ENCODE data around the gene RHOT1.
"Not testable (repeated sequence)": the region's sequence is repeated elsewhere in the genome, so short reads cannot be mapped to it uniquely, and the experiment has no call there.

The RHOT1 gene

GRCh38 chr17:32159586-32160438, 17.5 kb downstream of the RHOT1 start:
- DNase-seq (ENCODE audit: low read depth, low spot score) = no peak

DNA sequence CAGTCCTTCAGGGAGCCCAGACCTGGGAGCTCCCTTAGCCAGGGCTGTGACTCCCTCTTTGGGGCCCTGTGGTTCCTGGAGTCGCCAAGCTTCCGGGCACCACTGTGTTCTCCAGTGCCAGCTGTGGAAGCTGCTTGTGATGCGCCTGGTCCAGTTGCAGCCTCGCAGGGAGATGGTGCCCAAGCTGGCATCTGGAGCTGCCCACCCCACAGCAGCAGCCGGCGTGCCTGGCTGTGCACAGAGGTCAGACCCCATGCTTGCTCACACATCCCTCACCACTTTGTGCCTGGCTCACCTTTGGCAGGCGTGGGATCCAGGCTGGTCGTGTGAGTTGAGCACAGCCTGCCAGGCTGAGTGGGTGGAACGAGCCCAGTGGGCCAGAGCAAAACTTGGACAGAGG, 18.2 kb downstream of the RHOT1 start:
- no peak for DNase-seq (ENCODE audit: low read depth, low spot score)

DNA sequence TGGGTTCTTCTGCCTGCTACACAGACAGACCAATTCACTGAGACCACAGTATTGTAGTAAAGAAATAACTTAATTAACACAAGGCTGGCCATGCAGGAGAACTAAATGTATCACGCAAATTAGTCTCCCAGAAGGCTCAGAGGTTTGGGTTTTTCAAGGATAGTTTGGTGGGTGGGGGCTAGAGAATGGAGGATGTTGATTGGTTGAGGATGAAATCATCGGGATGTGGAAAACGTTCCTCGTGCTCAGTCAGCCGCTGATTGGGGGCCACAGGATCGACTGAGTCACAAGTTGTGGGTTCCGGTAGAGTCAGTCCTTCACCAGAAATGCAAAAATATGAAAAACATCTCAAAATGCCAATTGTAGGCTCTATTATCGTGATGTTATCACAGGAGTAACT, 18.7 kb downstream of the RHOT1 start:
- no peak for DNase-seq (ENCODE audit: low read depth, low spot score)

DNA sequence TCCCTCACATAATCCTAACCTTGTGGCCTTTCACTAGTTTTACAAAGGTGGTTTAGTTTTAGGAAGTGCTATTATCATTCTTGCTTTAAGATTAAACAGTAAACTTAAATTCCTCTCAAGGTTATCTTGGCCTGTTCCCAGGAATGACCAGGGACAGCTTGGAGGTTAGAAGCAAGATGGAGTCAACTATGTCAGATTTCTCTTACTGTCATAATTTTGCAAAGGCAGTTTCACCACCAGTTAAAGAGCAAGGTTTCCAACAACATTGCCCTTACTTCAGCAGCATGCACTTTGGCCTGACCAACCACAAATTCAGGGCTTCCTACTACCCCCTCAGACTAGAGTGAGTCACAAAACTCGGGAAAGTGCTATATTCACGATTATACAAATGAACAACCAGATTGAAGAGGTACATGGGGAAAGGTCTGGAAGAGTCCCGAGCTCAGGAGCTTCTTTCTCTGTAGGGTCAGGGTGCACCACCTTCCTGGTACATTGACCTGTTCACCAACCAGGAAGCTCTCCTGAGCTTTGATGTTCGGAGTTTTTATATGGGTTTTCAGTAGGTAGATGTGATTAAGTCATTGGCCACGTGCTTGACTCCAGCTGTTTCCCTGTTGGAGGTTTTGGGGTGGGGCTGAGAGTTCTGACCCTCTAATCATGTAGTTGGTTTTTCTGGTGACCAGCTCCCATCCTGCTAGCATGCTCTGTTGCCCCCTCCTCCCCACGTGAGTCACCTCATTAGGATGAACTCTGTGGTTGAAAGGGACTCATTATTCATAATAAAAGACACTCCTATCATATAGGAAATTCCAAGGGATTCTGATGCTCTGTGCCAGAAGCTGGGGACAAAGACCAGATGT, 19.4 kb downstream of the RHOT1 start:
- no peak for DNase-seq (ENCODE audit: low read depth, low spot score)

DNA sequence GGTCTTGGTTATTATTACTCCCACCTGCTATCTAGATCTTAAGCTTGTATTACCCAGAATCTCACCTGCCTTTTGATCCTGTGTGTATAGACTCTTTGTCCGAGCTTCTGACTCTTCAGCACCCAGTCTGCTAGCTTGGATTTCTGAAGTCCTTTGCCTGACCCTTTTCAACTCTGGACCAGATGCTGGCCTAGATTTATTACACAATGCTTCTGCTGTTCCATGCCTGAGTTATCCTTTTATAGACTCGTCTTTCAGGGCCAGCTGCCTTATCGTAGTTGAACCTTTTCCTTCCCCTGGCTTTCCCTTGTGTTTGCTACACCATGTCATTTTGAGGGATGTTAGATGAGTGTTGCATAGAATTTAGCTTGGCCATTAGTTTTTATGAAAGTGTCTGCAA, 32.6 kb downstream of the RHOT1 start:
- no peak for DNase-seq (ENCODE audit: low read depth, low spot score)

DNA sequence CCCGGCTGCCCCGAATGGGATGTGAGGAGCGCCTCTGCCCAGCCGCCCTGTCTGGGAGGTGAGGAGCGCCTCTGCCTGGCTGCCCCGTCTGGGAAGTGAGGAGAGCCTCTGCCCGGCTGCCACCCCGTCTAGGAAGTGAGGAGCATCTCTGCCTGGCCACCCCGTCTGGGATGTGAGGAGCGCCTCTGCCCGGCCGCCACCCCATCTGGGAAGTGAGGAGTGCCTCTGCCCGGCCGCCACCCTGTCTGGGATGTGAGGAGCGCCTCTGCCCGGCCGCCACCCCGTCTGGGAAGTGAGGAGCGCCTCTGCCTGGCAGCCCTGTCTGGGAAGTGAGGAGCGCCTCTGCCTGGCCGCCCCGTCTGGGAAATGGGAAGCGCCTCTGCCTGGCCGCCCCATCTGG, 36.4 kb downstream of the RHOT1 start:
- not testable (repeated sequence) for DNase-seq (ENCODE audit: low read depth, low spot score)

DNA sequence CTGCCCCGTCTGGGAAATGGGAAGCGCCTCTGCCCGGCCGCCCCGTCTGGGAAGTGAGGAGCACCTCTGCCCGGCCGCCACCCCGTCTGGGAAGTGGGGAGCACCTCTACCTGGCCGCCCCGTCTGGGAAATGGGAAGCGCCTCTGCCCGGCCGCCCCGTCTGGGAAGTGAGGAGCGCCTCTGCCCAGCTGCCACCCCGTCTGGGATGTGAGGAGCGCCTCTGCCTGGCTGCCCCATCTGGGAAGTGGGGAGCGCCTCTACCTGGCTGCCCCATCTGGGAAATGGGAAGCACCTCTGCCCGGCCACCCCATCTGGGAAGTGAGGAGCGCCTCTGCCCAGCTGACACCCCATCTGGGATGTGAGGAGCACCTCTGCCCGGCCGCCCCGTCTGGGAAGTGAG, 36.8 kb downstream of the RHOT1 start:
- DNase-seq (ENCODE audit: low read depth, low spot score) = not testable (repeated sequence)

GRCh38 chr17:32179526-32179925, 37.2 kb downstream of the RHOT1 start:
- not testable (repeated sequence) for DNase-seq (ENCODE audit: low read depth, low spot score)

- DNase-seq (ENCODE audit: low read depth, low spot score) = not testable (repeated sequence)
Measured at GRCh38 chr17:32180262-32180661, 38.0 kb downstream of the RHOT1 start.

DNA sequence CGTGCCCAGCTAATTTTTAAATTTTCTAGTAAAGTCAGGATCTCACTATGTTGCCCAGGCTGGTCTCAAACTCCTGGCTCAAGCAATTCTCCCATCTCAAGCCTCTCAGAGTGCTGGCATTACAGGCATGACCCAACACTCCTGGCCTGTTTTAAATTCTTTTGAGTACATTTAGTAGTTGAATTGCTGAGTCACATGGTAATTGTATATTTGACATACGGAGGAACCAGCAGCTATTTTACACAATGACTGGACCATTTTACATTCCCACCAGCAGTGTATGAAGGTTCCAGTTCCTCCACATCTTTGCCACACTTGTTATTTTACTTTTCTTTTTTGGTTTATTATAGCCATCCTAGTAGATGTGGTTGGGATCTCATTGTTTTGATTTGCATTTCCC, 43.6 kb downstream of the RHOT1 start:
- DNase-seq (ENCODE audit: low read depth, low spot score) = no peak

GRCh38 chr17:32187271-32187670, 45.0 kb downstream of the RHOT1 start:
- no peak for DNase-seq (ENCODE audit: low read depth, low spot score)

DNA sequence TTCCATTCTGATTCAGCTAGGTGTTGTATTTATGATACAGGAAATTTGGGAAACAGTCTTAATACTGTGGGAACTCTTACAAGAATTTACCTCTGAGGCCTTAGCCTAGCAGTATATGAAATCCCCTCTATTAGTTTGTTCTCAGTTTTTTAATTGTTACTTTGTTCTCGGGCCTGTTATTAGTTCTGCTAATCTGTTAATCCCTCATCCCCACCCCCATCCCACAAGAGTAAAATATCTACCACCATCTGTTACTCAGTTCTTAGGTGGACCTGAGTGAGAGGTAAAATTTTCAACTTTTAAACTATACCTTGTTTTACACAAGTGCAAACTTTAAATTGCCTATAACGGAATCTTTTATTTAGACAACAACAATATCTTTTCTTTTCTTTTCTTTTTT, 47.0 kb downstream of the RHOT1 start:
- no peak for DNase-seq (ENCODE audit: low read depth, low spot score)

DNA sequence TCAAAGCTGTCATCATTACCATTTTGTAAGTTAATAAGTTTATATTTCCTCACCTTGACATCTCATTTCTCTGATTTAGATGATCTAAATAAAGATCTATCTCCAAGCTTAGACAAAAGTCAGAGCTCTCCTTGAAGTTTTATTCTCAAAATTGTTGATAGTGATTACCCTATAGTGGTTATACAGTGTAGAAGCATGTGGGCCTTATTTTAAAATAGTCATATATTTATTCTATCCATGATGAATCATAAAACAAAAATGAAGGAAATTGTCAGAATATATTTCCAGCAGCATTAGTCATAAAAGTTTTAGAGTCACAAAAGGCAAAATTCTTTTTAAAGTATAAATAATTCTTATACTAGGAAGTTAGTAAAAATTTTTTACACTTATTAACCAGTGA, 49.0 kb downstream of the RHOT1 start:
- DNase-seq (ENCODE audit: low read depth, low spot score) = no peak

GRCh38 chr17:32192379-32192778, 50.1 kb downstream of the RHOT1 start:
- no peak for DNase-seq (ENCODE audit: low read depth, low spot score)

- DNase-seq (ENCODE audit: low read depth, low spot score) = no peak
Measured at GRCh38 chr17:32197987-32198386, 55.7 kb downstream of the RHOT1 start.

DNA sequence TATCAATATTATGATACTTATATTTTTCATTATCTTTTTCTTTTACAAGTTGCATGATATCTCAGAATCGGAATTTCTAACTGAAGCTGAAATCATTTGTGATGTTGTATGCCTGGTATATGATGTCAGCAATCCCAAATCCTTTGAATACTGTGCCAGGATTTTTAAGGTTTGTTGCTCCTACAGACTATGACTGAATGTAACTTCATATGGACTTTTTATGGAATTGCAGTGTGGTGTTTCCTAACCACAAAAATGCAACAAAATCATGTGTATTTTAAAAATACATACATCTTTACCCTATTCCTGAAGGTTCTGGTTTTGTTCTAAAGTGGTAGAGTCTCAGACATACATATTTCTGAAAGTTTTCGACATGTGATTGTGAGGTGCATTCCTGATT, 64.6 kb downstream of the RHOT1 start:
- DNase-seq (ENCODE audit: low read depth, low spot score) = no peak

DNA sequence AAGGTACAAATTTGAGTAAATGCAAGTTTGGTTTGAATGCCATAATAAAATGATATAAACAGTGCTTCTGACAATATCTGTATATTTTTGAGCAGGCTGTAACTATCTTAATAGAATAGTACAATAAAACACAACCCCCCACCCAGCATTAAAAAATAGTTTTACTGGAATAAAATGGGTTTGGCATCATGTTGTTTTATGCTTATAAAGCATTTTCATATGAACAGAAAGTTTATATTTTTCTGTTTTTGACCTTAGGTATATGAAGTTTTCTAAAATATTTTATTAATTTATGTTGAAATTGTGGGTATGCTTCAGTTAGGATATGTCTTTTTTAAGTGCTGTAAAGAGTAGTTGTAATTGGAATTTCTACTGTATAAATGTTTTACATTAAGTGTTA, 66.1 kb downstream of the RHOT1 start:
- DNase-seq (ENCODE audit: low read depth, low spot score) = no peak

DNA sequence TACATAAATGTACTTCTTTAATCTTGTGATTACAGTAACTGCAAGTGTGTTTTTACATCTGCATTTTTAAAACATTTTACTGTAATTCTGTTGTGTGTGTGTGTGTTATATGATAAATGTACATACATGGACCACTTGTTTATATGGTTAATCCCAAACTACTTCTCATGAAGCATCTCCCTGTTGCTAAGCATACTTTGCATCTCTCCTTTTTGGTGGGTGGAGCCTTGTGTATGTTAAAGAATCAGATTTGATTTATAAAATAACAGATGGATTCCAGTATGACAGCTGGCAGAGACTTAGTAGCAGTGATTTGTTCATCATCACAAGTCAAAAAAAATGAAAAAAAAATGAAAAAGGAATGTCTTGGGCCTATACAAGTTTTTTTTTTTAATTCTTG, 67.3 kb downstream of the RHOT1 start:
- DNase-seq (ENCODE audit: low read depth, low spot score) = no peak

DNA sequence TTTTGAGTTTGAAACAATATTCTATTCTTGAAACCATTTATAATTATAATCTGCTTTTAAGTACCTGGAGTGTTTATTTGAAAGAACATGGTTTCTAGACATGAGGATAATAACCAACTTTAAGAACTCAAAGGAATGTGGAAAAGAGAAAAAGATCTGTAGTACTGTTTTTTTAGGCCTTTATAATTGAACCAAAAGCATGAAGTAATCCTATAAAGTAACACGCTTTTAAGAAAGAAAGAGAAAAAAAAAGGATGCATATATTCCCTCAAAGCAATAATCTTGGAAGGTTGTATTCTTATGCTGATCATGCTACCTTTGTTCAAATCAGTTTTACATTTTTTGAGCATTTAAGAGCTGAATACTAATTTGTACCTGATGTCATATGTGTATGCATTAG, 69.4 kb downstream of the RHOT1 start:
- no peak for DNase-seq (ENCODE audit: low read depth, low spot score)

- DNase-seq (ENCODE audit: low read depth, low spot score) = no peak
Measured at GRCh38 chr17:32215696-32216095, 73.4 kb downstream of the RHOT1 start.

- DNase-seq (ENCODE audit: low read depth, low spot score) = no peak
Measured at GRCh38 chr17:32222621-32223020, 80.3 kb downstream of the RHOT1 start.

DNA sequence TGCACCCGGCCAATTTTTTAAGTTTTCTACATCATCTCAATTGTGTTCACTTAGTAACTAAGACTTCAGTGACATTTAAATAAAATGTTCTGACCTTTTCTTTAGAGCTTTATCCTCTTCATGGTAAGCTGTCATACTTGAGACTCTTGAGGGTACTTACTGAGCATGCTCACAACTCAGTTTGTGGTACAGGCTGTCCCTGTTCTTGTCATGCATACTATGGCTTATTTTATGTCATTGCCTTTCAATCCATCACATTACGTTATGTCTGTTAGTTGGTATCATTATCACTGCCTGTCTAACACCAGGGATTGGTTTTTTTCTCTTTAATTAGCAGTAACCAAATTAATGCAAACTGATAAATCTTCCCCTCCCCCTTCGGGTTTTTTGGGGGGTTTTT, 81.4 kb downstream of the RHOT1 start:
- no peak for DNase-seq (ENCODE audit: low read depth, low spot score)

DNA sequence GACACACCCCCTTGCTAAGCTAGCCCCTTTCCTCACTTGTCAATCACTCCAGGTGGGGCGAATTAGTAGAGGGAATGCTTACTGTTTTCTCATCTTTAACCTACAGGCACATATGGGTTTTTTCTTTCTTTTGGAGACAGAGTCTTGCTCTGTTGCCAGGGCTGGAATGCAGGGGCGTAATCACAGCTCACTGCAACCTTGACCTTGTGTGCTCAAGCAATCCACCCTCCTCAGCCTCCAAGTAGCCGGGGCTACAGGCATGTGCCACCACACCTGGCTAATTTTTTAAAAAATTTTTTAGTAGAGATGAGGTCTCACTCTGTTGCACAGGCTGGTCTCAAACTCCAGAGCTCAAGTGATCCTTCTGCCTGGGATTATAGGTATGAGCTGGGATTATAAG, 84.6 kb downstream of the RHOT1 start:
- no peak for DNase-seq (ENCODE audit: low read depth, low spot score)
